MM.1S (cell line): ENCODE measurements around the gene STXBP1.

Experiments
- DNase-seq: peaks from one replicate; pipeline ENCODE4 v3.0.0-alpha.2; 2015
- H2AFZ ChIP-seq: fragments of 300-600 bp; sonication (generic); 2 replicates; pipeline ENCODE4 v1.6.0; 2016; ENCODE audit warnings: antibody characterized with exemption, low read length
- H3F3A ChIP-seq: fragments of 300-600 bp; sonication (generic); 2 replicates; pipeline ENCODE4 v1.6.1; 2016; ENCODE audit warnings: mild to moderate bottlenecking, antibody characterized with exemption, low read length, moderate library complexity, mixed read lengths; ENCODE audit not compliant: insufficient read depth
- H3K27ac ChIP-seq: fragments of 300-600 bp; sonication (generic); 2 replicates; pipeline ENCODE4 v1.5.1; 2016; ENCODE audit warnings: mild to moderate bottlenecking, low read length
- H3K27me3 ChIP-seq: fragments of 300-600 bp; sonication (generic); replicated peaks from 2 replicates; pipeline ENCODE4 v1.6.0; 2016; ENCODE audit warnings: low read length; ENCODE audit not compliant: insufficient read depth
- H3K36me3 ChIP-seq: fragments of 300-600 bp; sonication (generic); replicated peaks from 2 replicates; pipeline ENCODE4 v1.6.1; 2016; ENCODE audit warnings: mild to moderate bottlenecking, low read length, mixed read lengths; ENCODE audit not compliant: insufficient read depth
- H3K4me1 ChIP-seq: fragments of 300-600 bp; sonication (generic); 2 replicates; pipeline ENCODE4 v1.6.1; 2016; ENCODE audit warnings: low read length, mixed read lengths
- H3K4me2 ChIP-seq: fragments of 300-600 bp; sonication (generic); 2 replicates; pipeline ENCODE4 v1.6.0; 2016; ENCODE audit warnings: low read depth, low read length
- H3K4me3 ChIP-seq: fragments of 300-600 bp; sonication (generic); 2 replicates; pipeline ENCODE4 v1.5.1; 2016; ENCODE audit warnings: low read length, mixed read lengths
- H3K79me2 ChIP-seq: fragments of 300-600 bp; sonication (generic); 2 replicates; pipeline ENCODE4 v1.6.1; 2016; ENCODE audit warnings: mixed run types, low read length, mixed read lengths
- H3K9ac ChIP-seq: fragments of 300-600 bp; sonication (generic); 2 replicates; pipeline ENCODE4 v1.6.1; 2016; ENCODE audit warnings: low read length, mixed read lengths
- H3K9me2 ChIP-seq: fragments of 300-600 bp; sonication (generic); replicated peaks from 2 replicates; pipeline ENCODE4 v1.6.1; 2016; ENCODE audit warnings: mild to moderate bottlenecking, low read length, mixed read lengths; ENCODE audit not compliant: insufficient read depth
- H3K9me3 ChIP-seq: fragments of 300-600 bp; sonication (generic); replicated peaks from 2 replicates; pipeline ENCODE4 v1.6.1; 2016; ENCODE audit warnings: mild to moderate bottlenecking, low read length, mixed read lengths; ENCODE audit not compliant: insufficient read depth
- H4K20me1 ChIP-seq: fragments of 300-600 bp; sonication (generic); 2 replicates; pipeline ENCODE4 v1.6.1; 2016; ENCODE audit warnings: mild to moderate bottlenecking, low read length, moderate library complexity, mixed read lengths; ENCODE audit not compliant: insufficient read depth
- CTCF ChIP-seq: fragments of 300-600 bp; sonication (generic); IDR thresholded peaks from 2 replicates; pipeline ENCODE4 v1.5.1; 2016; ENCODE audit warnings: antibody characterized with exemption, low read length, mixed read lengths
- EZH2 ChIP-seq: fragments of 300-600 bp; sonication (generic); optimal IDR thresholded peaks from 2 replicates; pipeline ENCODE3; 2017; ENCODE audit warnings: low read depth, mild to moderate bottlenecking, antibody characterized with exemption, low read length, mixed read lengths
- EZH2phosphoT487 ChIP-seq: fragments of 300-600 bp; sonication (generic); IDR thresholded peaks from 2 replicates; pipeline ENCODE4 v1.6.1; 2018; ENCODE audit warnings: antibody characterized with exemption, low read length

STXBP1 gene

GRCh38 chr9:127598839-127599549 lies 13.1 kb upstream of the STXBP1 start:
- no peak overlapping the region for H3K4me2 ChIP-seq
- no peak overlapping the region for H3K9ac ChIP-seq
- TF ChIP-seq CTCF (no peak), EZH2phosphoT487 (no peak), EZH2 (no peak)
- no peaks in the 10 kb centered on the region for H3K9me2 ChIP-seq
- H3K36me3 ChIP-seq, result no peaks in the 10 kb centered on the region
- no peaks in the 10 kb centered on the region for H3K79me2 ChIP-seq
- no peak overlapping the region for H3K4me3 ChIP-seq
- DNase-seq, result no peak
- no peaks in the 10 kb centered on the region for H3K4me1 ChIP-seq
- no peaks in the 10 kb centered on the region for H3F3A ChIP-seq
- no peaks in the 10 kb centered on the region for H3K27me3 ChIP-seq
- H2AFZ ChIP-seq, result no peak overlapping the region
- no peak overlapping the region for H3K27ac ChIP-seq
- H3K9me3 ChIP-seq, result no peaks in the 10 kb centered on the region
- H4K20me1 ChIP-seq, result no peaks in the 10 kb centered on the region

DNA sequence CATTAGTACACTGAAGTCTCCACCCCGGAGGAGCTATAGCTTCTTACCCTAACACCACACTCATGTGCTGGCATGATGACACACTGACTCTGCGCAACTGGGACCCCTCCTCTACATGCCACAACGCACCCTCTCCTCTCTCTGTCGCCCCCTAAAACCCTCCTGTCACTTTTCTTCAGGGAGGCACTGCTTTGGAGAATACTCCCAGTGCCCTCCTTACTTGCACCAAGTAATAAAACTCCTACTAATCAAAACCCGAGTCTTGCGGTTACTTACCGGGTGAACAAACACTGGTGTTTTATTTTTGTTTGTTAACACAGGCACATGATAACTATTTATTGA lies 12.6 kb upstream of the STXBP1 start:
- H3K79me2 ChIP-seq, result no peaks in the 10 kb centered on the region
- no peak overlapping the region for H3K4me2 ChIP-seq
- DNase-seq, result no peak
- H3K27ac ChIP-seq, result no peak overlapping the region
- H3K36me3 ChIP-seq, result no peaks in the 10 kb centered on the region
- H3K4me3 ChIP-seq, result no peak overlapping the region
- no peak overlapping the region for H2AFZ ChIP-seq
- TF ChIP-seq EZH2, result no peak
- TF ChIP-seq EZH2phosphoT487, result no peak
- no peak for TF ChIP-seq CTCF
- no peaks in the 10 kb centered on the region for H3K9me3 ChIP-seq
- H4K20me1 ChIP-seq, result no peaks in the 10 kb centered on the region
- no peak overlapping the region for H3K9ac ChIP-seq
- no peaks in the 10 kb centered on the region for H3K27me3 ChIP-seq
- H3F3A ChIP-seq, result no peaks in the 10 kb centered on the region
- no peaks in the 10 kb centered on the region for H3K9me2 ChIP-seq
- no peaks in the 10 kb centered on the region for H3K4me1 ChIP-seq

- H2AFZ ChIP-seq, result no peak overlapping the region
- TF ChIP-seq CTCF (no peak), EZH2phosphoT487 (no peak), EZH2 (no peak)
- no peaks in the 10 kb centered on the region for H3K27me3 ChIP-seq
- H3K27ac ChIP-seq, result no peak overlapping the region
- no peak overlapping the region for H3K4me3 ChIP-seq
- no peaks in the 10 kb centered on the region for H3K79me2 ChIP-seq
- H3K9ac ChIP-seq, result no peak overlapping the region
- H4K20me1 ChIP-seq, result no peaks in the 10 kb centered on the region
- H3K4me2 ChIP-seq, result no peak overlapping the region
- peaks cover 14% of the 10 kb centered on the region for H3K4me1 ChIP-seq
- no peak for DNase-seq
- peaks cover 11% of the 10 kb centered on the region for H3F3A ChIP-seq
- H3K9me2 ChIP-seq, result no peaks in the 10 kb centered on the region
- no peaks in the 10 kb centered on the region for H3K36me3 ChIP-seq
- H3K9me3 ChIP-seq, result no peaks in the 10 kb centered on the region
These were observed 8.9 kb upstream of the STXBP1 start for GRCh38 chr9:127603226-127603625.
